GM20000 (cell line): Measurements from ENCODE around the gene CPT1C.
"Not testable (repeated sequence)": the region's sequence is repeated elsewhere in the genome, so short reads cannot be mapped to it uniquely, and the experiment has no call there.

Experiments used
- DNase-seq: peaks from one replicate; pipeline ENCODE4 v3.0.0; 2012; ENCODE audit warnings: low spot score
- CTCF ChIP-seq: IDR thresholded peaks from 2 replicates; pipeline ENCODE4 v1.5.1; 2012; ENCODE audit warnings: mild to moderate bottlenecking, control low read depth; ENCODE audit errors: extremely low read depth, missing control alignments

Gene CPT1C

GRCh38 chr19:49716154-49716553, 25.2 kb downstream of the CPT1C start:
- no peak for TF ChIP-seq CTCF
- DNase-seq: no peak

- TF ChIP-seq CTCF: no peak
These were observed 27.6 kb downstream of the CPT1C start for GRCh38 chr19:49718511-49718910.

GRCh38 chr19:49718991-49719390, 28.1 kb downstream of the CPT1C start:
- no peak for DNase-seq
- no peak for TF ChIP-seq CTCF

More at GRCh38 chr19:49718511-49718910, 27.6 kb downstream of the CPT1C start:
- DNase-seq: no peak

- not testable (repeated sequence) for DNase-seq
These were observed 28.5 kb downstream of the CPT1C start for GRCh38 chr19:49719420-49719819.

- no peak for DNase-seq
- TF ChIP-seq CTCF: no peak
These were observed 36.5 kb downstream of the CPT1C start for GRCh38 chr19:49727217-49728030.

- no peak for DNase-seq
- no peak for TF ChIP-seq CTCF
These were observed 39.2 kb downstream of the CPT1C start for GRCh38 chr19:49730166-49730565.

GRCh38 chr19:49738268-49738667, 47.4 kb downstream of the CPT1C start:
- TF ChIP-seq CTCF: no peak
- DNase-seq: no peak

- no peak for DNase-seq
- no peak for TF ChIP-seq CTCF
These were observed 48.2 kb downstream of the CPT1C start for GRCh38 chr19:49739098-49739497.
